HG03039 (cell line): ENCODE results near the gene RFTN1.

ENCODE experiments used
- ATAC-seq: cut with Tn5 transposase; IDR thresholded peaks from one replicate; pipeline ENCODE4 v1.9.1; 2021; ENCODE audit warnings: mild to moderate bottlenecking, moderate library complexity; ENCODE audit not compliant: unreplicated experiment

RFTN1 gene

GRCh38 chr3:16508591-16508995 lies 4.9 kb downstream of the RFTN1 start:
- no peak for ATAC-seq

GRCh38 chr3:16508243-16508578 lies 5.3 kb downstream of the RFTN1 start:
- ATAC-seq, result no peak

- no peak for ATAC-seq
These were observed 5.8 kb downstream of the RFTN1 start for GRCh38 chr3:16507578-16508242.

- ATAC-seq, result no peak
These were observed 6.5 kb downstream of the RFTN1 start for GRCh38 chr3:16506884-16507577.

GRCh38 chr3:16506451-16506850 lies 7.0 kb downstream of the RFTN1 start:
- no peak for ATAC-seq

GRCh38 chr3:16504692-16505091 lies 8.8 kb downstream of the RFTN1 start:
- ATAC-seq, result no peak

- peak; percentile 71 for ATAC-seq
These were observed 9.3 kb downstream of the RFTN1 start for GRCh38 chr3:16504242-16504641.

- no peak for ATAC-seq
These were observed 10.2 kb downstream of the RFTN1 start for GRCh38 chr3:16503191-16503776.

- ATAC-seq, result no peak
These were observed 11.1 kb downstream of the RFTN1 start for GRCh38 chr3:16502347-16502908.

- ATAC-seq, result no peak
These were observed 12.1 kb downstream of the RFTN1 start for GRCh38 chr3:16501376-16501775.

- ATAC-seq, result no peak
These were observed 12.6 kb downstream of the RFTN1 start for GRCh38 chr3:16500911-16501310.

- no peak for ATAC-seq
These were observed 13.4 kb downstream of the RFTN1 start for GRCh38 chr3:16500093-16500492.

GRCh38 chr3:16499351-16499750 lies 14.1 kb downstream of the RFTN1 start:
- no peak for ATAC-seq

- no peak for ATAC-seq
These were observed 15.2 kb downstream of the RFTN1 start for GRCh38 chr3:16498130-16498890.

GRCh38 chr3:16496408-16497222 lies 16.9 kb downstream of the RFTN1 start:
- peak; percentile 48 for ATAC-seq

GRCh38 chr3:16496008-16496407 lies 17.5 kb downstream of the RFTN1 start:
- ATAC-seq, result peak; percentile 26

GRCh38 chr3:16494814-16495431 lies 18.6 kb downstream of the RFTN1 start:
- ATAC-seq, result no peak

GRCh38 chr3:16494094-16494493 lies 19.4 kb downstream of the RFTN1 start:
- ATAC-seq, result no peak

GRCh38 chr3:16490062-16490619 lies 23.4 kb downstream of the RFTN1 start:
- ATAC-seq, result no peak
